ENCODE results near the gene VPS13D.

DNA sequence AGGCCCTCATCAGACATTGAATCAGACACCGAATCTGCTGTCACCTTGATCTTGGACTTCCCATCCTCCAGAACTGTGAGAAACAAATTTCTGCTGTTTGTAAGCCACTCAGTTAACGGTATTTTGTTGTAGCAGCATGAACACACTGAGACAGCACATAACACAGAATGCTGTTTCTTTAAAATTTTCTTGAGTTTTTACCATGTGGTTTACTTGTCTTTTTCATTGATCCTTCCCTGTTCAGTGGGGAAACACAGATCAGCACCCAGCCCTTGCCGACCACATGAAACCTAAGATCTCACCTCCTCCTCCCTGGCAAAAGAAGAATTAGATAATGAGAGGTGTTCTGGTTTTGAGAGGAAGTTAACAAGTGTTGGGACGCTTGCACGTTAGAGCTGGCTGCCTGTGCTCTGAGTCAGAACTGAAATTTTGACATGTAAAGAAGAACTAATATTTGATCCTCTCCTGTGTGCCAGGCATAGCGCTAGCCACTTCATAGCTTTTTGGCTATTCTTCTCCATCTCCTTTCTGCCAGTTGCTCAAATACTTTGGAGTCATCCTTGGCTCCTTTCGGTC lies 208.6 kb downstream of the VPS13D start:
- TF ChIP-seq, protein P1, sequence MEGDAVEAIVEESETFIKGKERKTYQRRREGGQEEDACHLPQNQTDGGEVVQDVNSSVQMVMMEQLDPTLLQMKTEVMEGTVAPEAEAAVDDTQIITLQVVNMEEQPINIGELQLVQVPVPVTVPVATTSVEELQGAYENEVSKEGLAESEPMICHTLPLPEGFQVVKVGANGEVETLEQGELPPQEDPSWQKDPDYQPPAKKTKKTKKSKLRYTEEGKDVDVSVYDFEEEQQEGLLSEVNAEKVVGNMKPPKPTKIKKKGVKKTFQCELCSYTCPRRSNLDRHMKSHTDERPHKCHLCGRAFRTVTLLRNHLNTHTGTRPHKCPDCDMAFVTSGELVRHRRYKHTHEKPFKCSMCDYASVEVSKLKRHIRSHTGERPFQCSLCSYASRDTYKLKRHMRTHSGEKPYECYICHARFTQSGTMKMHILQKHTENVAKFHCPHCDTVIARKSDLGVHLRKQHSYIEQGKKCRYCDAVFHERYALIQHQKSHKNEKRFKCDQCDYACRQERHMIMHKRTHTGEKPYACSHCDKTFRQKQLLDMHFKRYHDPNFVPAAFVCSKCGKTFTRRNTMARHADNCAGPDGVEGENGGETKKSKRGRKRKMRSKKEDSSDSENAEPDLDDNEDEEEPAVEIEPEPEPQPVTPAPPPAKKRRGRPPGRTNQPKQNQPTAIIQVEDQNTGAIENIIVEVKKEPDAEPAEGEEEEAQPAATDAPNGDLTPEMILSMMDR (IDR thresholded peaks at IDR 0.05 in 4 of 5, conservative IDR thresholded peaks at IDR 0.05 in 1 of 5), result no peak
- TF ChIP-seq POLR2A (IDR thresholded peaks at IDR 0.05), result no peak
